NCI-H510A treated with DMSO at 0.1 percent for 48 hours (cell line): Measurements from ENCODE around the gene CHCHD6.

ENCODE experiments used
- DNase-seq: peaks from one replicate; lab custom pipeline; 2025; lab: John Stamatoyannopoulos, UW

The CHCHD6 gene

GRCh38 chr3:126704494-126705214 is 614 bp downstream of the CHCHD6 start:
- no peak for DNase-seq

DNA sequence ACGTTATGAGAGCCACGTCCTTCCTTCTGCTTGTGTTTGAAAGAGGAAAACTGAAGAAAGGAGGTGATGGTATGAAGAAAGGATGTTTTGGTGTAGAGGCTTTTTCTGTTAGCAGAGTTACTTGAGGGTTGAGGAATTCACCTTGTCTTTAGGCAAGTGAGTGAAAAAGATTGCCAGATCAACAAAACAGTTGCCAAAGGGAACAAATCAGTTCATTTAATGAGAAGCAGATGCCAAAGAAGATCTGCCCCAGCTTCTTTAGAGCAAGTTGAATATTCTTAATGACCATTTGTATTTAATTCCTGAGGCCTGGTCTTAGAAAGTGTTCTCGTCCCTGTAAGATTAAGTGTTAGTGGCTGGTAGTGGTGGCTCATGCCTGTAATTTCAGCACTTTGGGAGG is 2.6 kb downstream of the CHCHD6 start:
- DNase-seq, result no peak

GRCh38 chr3:126711121-126711760 is 7.2 kb downstream of the CHCHD6 start:
- DNase-seq, result no peak

GRCh38 chr3:126713199-126713598 is 9.2 kb downstream of the CHCHD6 start:
- no peak for DNase-seq

GRCh38 chr3:126714276-126714900 is 10.3 kb downstream of the CHCHD6 start:
- DNase-seq, result no peak

- DNase-seq, result no peak
Observed at GRCh38 chr3:126714921-126715320, 10.9 kb downstream of the CHCHD6 start.

DNA sequence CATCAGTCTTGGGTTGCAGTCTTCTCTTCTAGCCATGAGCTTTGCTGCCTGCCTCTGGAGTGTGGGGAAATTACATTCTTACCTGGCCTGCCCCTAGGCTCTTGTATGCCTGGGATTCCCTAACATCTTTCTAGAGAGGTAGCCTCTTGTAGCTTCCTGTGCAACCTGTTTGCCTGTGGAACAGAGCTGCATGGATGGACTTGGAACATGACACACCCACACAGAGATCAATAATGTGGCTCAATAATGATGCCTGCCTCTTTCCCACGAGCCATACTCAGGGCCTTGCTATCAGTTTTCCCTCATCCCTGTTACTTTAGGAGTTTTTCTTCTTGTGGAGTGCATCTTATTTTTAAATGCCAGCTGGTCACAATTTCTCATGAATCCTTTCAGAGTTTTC is 11.4 kb downstream of the CHCHD6 start:
- no peak for DNase-seq

DNA sequence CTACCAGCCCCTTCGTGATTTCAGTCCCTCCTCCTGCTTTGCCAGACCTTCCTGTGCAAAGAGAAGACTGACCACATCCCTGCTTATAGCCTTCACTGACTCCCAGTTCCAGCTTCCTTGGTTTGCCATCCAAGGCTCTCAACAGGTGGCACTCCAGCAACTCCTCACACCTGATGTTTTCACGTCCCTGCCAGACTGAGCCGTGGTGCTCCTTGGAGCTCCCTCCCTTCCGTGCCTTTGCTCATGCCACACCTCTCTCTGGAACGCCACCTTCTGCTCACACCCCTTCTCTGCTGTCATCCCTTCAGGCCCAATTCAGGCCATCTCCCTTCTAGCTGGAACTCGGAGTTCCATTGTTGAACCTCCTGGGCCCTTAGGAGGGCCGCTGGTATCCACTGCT is 12.0 kb downstream of the CHCHD6 start:
- no peak for DNase-seq

DNA sequence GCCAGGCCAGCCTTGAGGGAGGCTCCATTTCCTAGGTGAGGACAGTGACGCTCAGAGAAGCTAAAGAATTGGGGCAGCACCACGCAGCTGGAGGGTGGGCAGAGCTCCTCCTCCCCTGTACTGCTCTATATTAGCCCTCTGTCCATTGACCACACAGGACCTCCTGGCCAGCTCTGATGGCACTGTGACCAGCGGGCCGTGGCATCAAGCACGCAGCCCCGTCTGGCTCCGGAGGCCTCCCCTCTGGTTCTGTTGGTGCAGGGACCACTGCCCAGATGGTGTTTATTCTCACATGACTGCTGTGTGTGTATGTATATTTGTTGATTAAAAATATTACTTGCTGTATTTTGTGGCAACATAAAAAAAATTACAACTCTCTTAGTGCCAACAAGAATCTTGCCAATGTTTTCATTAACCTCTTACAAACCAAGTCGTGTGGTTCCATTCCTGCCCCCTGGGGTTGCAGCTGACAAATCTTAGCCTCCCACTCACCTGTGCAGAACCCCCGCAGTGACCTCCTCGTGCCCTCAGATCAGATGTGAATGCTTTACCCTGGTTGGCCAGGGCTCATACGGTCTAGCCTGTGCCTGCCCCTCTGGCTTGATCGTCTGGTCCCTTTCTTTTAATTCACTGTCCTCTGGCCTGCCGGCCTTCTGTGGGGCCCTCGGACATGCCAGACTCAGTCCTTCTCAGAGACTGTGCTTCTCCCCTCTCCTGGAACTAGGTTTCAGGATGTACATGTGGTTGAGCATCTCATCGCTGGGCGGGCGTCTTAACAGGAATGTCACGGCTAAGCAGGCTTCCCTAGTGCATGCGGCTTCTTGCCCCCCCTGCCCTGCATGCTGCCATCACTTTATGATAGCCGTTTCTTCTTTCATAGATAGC is 14.8 kb downstream of the CHCHD6 start:
- no peak for DNase-seq

- DNase-seq, result no peak
Observed at GRCh38 chr3:126720596-126720995, 16.6 kb downstream of the CHCHD6 start.

- DNase-seq, result no peak
Observed at GRCh38 chr3:126721246-126721645, 17.2 kb downstream of the CHCHD6 start.

- no peak for DNase-seq
Observed at GRCh38 chr3:126723237-126723636, 19.2 kb downstream of the CHCHD6 start.

DNA sequence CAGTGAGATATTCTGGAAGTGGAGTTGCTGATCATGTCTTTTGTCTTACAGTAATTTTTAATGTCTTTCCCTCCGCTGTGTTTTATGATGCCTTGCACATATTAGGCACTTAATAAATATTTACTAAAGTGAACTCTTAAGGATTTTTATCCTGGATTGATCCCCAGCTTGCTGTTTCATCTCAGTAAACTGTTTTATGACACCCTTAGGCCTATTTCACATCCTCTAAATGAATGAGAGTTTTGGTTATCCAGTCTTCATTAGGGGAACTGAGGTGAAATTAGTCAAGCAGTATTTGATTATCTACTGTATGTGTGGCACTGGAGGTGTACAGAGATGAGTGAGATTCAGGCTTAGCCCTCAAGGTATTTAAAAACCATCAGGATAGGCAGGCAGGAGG is 19.8 kb downstream of the CHCHD6 start:
- no peak for DNase-seq

DNA sequence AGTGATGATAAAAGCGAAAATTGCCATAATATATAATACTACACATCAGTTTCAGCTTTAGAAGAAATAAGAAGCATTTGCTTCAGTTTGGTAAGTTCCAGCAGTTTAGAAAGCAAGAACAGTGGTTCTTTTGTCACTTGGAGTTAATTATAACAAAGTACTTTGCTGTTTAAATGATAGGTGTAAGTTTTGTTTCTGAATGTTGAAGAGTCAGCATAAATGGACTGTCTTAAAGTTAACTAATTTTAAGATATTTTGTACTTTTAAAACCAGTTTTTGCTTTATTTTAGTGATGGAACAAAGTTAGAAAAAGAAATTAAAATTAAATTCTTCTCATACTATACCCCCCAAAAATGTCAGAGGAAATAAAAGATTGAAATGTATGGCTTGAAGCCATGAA is 24.6 kb downstream of the CHCHD6 start:
- DNase-seq, result no peak

GRCh38 chr3:126730376-126730775 is 26.3 kb downstream of the CHCHD6 start:
- no peak for DNase-seq

DNA sequence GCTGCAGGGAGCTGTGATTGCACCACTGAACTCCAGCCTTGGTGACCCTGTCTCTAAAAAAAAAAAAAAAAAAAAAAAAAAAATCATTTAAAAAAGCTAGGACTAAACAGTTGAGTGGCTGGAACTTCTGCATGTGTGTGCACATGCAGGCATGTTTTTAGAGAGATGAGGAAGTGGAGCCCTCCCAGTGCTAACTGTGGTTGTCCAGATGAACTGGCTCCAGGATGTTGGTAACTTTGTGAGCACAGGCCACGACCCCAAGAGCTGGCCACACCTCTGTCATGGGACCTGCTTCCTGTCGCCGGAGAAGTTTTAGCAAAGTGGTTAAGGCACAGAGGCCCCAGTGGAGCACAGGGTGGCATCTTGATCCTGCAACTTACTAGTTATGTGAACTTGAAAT is 27.0 kb downstream of the CHCHD6 start:
- no peak for DNase-seq

DNA sequence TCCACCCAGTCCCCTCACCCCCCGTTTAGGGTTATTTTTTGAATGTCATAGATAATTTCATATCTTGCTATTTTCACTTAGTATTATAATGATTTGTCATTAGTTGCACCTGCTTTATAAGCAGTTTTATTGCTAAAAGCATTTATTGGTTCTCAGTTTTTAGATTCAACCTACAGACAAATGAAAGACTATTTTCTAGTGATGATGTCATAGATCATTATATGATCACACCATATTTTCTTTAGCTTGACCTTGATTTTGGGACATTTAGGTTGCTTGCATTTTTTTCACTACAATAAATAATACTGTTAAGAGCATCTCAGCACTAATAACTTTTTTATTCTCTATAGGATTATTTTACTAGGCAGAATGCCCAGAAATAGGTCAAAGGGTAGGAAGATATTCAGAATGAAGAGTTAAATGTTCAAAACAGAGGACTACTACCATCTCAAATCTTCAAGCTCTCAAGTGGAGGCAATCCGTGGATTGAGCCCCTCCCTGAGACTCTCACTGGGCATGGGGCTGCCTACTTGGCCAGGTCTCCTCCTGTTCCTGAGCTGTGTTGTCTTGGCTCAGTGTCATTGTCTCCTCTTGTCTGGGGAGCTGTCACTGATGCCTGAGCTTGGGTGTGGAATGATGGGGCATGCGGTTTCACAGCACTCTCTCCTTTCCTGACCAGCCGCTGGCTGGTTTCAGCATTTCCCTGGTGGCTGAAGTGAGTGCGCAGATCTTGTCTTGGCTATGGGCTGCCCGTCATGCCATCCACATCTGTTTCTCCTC is 28.4 kb downstream of the CHCHD6 start:
- no peak for DNase-seq

DNA sequence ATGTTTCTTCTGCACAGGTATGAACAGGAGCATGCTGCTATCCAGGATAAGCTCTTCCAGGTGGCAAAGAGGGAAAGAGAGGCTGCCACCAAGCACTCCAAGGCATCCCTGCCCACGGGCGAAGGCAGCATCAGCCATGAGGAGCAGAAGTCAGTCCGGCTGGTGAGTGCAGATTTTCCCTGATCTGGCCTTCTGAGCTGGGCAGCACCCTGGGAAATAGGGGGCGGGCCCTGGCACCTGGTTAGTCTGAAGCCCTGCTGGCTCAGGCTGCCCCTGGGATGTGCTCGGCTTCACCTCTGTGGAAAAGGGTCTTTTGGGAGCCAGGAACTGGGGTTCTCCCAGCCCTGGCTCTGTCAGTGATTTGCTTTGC is 29.0 kb downstream of the CHCHD6 start:
- DNase-seq, result no peak

GRCh38 chr3:126734106-126734723 is 30.2 kb downstream of the CHCHD6 start:
- DNase-seq, result no peak

DNA sequence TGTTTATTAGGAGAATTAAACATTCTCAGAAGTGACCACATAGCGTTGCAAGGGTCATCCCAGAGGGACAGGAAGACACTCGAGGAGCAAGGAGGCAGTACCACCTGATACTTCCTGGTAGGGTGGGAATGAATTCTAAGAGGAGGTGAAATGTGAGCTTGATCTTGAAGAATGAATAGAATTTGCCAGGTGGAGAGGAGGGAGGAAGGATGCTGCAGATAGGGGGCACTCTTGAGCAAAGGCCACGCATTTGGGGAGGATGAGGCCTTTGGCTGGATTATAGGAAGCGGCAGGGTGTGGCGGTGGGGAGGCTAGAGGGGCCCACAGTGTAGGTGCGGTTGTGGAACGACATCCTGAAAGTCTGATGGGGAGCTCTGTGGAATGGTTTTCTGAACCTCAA is 33.5 kb downstream of the CHCHD6 start:
- no peak for DNase-seq

GRCh38 chr3:126742057-126742456 is 38.0 kb downstream of the CHCHD6 start:
- no peak for DNase-seq
